Stomach (tissue), 4 donors: Measurements from ENCODE around the gene TSSK2.

Experiments used
- POLR2A ChIP-seq, 4 donors: fragments of 450-650 bp; IDR thresholded peaks; one replicate each; pipeline ENCODE4 v1.6.1; 2016; ENCODE audit warnings: antibody characterized with exemption in 4 of 4, control low read depth in 2 of 4, mild to moderate bottlenecking in 1 of 4, moderate library complexity in 1 of 4
- POLR2AphosphoS5 ChIP-seq, 3 donors: sonication (generic); formaldehyde crosslinking; IDR thresholded peaks; one replicate each; pipeline ENCODE4 v1.6.1; 2016; ENCODE audit warnings: antibody characterized with exemption in 3 of 3
- TF ChIP-seq, protein P1 (sequence below), 7 experiments: fragments of 450-650 bp in 4 of 7; fragments of 200-600 bp in 3 of 7; sonication (generic) in 3 of 7; IDR thresholded peaks; one replicate each; pipeline ENCODE4 v1.5.1; 2016 to 2019; ENCODE audit warnings: antibody characterized with exemption in 7 of 7, control low read depth in 2 of 7, mild to moderate bottlenecking in 1 of 7

DNA sequence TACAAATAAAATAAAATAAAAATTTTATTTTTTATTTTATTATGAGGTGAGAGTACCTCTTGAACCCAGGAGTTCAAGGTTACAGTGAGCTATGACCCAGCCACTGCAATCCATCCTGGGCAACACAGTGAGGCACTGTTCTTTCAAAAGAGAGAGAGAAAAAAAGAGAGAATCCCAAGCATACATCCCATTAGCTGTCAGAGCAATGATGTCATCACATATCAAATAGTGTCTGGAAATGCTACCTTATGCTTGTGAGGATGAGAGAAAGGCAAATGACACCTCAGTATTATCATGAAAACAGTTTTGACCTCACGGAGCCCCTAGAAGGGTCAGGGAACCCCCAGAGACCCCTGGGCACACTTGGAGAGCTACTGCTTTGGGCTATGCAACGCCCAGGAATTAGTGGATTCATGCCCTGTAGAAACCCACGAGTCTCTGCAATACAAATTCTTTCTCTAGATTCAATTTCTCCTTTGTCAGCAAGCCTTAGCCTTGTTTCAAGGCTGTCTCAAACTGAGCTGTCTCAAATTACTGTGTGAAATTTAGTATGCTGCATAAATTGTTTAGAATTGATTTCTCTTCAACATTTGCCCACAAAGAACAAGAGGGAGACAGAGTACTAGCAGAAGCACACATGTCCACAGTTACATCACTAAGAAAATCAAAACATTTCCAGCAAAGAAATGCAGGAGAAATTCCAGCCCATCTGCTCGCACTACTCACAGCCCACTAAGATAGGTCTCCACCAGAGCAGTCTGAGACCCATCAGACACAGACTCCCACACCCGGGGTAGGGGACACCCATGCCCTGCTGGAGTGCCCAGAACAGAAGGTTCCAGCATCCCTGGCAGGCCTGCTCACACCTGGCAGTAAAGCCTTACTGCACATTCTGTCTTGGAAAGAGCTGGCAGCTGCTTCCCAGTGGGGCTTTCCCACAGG is 27.0 kb upstream of the TSSK2 start:
- TF ChIP-seq, protein P1, sequence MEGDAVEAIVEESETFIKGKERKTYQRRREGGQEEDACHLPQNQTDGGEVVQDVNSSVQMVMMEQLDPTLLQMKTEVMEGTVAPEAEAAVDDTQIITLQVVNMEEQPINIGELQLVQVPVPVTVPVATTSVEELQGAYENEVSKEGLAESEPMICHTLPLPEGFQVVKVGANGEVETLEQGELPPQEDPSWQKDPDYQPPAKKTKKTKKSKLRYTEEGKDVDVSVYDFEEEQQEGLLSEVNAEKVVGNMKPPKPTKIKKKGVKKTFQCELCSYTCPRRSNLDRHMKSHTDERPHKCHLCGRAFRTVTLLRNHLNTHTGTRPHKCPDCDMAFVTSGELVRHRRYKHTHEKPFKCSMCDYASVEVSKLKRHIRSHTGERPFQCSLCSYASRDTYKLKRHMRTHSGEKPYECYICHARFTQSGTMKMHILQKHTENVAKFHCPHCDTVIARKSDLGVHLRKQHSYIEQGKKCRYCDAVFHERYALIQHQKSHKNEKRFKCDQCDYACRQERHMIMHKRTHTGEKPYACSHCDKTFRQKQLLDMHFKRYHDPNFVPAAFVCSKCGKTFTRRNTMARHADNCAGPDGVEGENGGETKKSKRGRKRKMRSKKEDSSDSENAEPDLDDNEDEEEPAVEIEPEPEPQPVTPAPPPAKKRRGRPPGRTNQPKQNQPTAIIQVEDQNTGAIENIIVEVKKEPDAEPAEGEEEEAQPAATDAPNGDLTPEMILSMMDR (IDR thresholded peaks at IDR 0.05) = no peak
- no peak for TF ChIP-seq POLR2A (IDR thresholded peaks at IDR 0.05)
- TF ChIP-seq POLR2AphosphoS5 (IDR thresholded peaks at IDR 0.05) = no peak
